ENCODE measurements around the gene MAP4K4.

DNA sequence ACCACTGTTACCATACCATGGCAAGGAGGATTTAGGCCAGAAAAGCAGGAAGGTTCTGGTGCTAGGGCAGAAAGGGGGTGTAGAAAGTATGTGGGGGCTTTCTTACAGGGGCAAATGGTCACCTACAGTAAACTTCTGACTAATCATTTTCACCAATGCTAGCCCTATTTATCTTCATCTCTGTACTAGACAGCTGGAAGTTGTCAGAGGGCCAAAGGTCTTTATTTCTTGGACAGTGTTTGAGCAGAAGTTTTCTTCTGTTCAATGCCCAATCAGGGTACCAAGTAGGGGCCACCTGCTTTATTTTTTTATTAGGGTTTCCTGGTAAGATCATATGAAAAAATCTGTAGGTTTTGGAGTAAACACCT is 37.6 kb downstream of the MAP4K4 start:
- TF ChIP-seq EZH2 (optimal IDR thresholded peaks at IDR 0.05; ENCODE audit: low read depth, low read length) (no peak), EZH2phosphoT487 (IDR thresholded peaks at IDR 0.05; ENCODE audit: low read length) (no peak)
- TF ChIP-seq, protein P1, sequence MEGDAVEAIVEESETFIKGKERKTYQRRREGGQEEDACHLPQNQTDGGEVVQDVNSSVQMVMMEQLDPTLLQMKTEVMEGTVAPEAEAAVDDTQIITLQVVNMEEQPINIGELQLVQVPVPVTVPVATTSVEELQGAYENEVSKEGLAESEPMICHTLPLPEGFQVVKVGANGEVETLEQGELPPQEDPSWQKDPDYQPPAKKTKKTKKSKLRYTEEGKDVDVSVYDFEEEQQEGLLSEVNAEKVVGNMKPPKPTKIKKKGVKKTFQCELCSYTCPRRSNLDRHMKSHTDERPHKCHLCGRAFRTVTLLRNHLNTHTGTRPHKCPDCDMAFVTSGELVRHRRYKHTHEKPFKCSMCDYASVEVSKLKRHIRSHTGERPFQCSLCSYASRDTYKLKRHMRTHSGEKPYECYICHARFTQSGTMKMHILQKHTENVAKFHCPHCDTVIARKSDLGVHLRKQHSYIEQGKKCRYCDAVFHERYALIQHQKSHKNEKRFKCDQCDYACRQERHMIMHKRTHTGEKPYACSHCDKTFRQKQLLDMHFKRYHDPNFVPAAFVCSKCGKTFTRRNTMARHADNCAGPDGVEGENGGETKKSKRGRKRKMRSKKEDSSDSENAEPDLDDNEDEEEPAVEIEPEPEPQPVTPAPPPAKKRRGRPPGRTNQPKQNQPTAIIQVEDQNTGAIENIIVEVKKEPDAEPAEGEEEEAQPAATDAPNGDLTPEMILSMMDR (IDR thresholded peaks at IDR 0.05; ENCODE audit: low read length): no peak
